MM.1S (cell line): ENCODE data around the gene PKDCC.
A peak's percentile ranks its signal among the peaks of the same experiment; 100 is the strongest.
"Not testable (repeated sequence)": the region's sequence is repeated elsewhere in the genome, so short reads cannot be mapped to it uniquely, and the experiment has no call there.

ENCODE experiments used
- DNase-seq: peaks from one replicate; pipeline ENCODE4 v3.0.0-alpha.2; 2015
- H2AFZ ChIP-seq: fragments of 300-600 bp; sonication (generic); 2 replicates; pipeline ENCODE4 v1.6.0; 2016; ENCODE audit warnings: antibody characterized with exemption, low read length
- H3F3A ChIP-seq: fragments of 300-600 bp; sonication (generic); 2 replicates; pipeline ENCODE4 v1.6.1; 2016; ENCODE audit warnings: mild to moderate bottlenecking, antibody characterized with exemption, low read length, moderate library complexity, mixed read lengths; ENCODE audit not compliant: insufficient read depth
- H3K27ac ChIP-seq: fragments of 300-600 bp; sonication (generic); 2 replicates; pipeline ENCODE4 v1.5.1; 2016; ENCODE audit warnings: mild to moderate bottlenecking, low read length
- H3K27me3 ChIP-seq: fragments of 300-600 bp; sonication (generic); replicated peaks from 2 replicates; pipeline ENCODE4 v1.6.0; 2016; ENCODE audit warnings: low read length; ENCODE audit not compliant: insufficient read depth
- H3K36me3 ChIP-seq: fragments of 300-600 bp; sonication (generic); replicated peaks from 2 replicates; pipeline ENCODE4 v1.6.1; 2016; ENCODE audit warnings: mild to moderate bottlenecking, low read length, mixed read lengths; ENCODE audit not compliant: insufficient read depth
- H3K4me1 ChIP-seq: fragments of 300-600 bp; sonication (generic); 2 replicates; pipeline ENCODE4 v1.6.1; 2016; ENCODE audit warnings: low read length, mixed read lengths
- H3K4me2 ChIP-seq: fragments of 300-600 bp; sonication (generic); 2 replicates; pipeline ENCODE4 v1.6.0; 2016; ENCODE audit warnings: low read depth, low read length
- H3K4me3 ChIP-seq: fragments of 300-600 bp; sonication (generic); 2 replicates; pipeline ENCODE4 v1.5.1; 2016; ENCODE audit warnings: low read length, mixed read lengths
- H3K79me2 ChIP-seq: fragments of 300-600 bp; sonication (generic); 2 replicates; pipeline ENCODE4 v1.6.1; 2016; ENCODE audit warnings: mixed run types, low read length, mixed read lengths
- H3K9ac ChIP-seq: fragments of 300-600 bp; sonication (generic); 2 replicates; pipeline ENCODE4 v1.6.1; 2016; ENCODE audit warnings: low read length, mixed read lengths
- H3K9me2 ChIP-seq: fragments of 300-600 bp; sonication (generic); replicated peaks from 2 replicates; pipeline ENCODE4 v1.6.1; 2016; ENCODE audit warnings: mild to moderate bottlenecking, low read length, mixed read lengths; ENCODE audit not compliant: insufficient read depth
- H3K9me3 ChIP-seq: fragments of 300-600 bp; sonication (generic); replicated peaks from 2 replicates; pipeline ENCODE4 v1.6.1; 2016; ENCODE audit warnings: mild to moderate bottlenecking, low read length, mixed read lengths; ENCODE audit not compliant: insufficient read depth
- H4K20me1 ChIP-seq: fragments of 300-600 bp; sonication (generic); 2 replicates; pipeline ENCODE4 v1.6.1; 2016; ENCODE audit warnings: mild to moderate bottlenecking, low read length, moderate library complexity, mixed read lengths; ENCODE audit not compliant: insufficient read depth
- EZH2 ChIP-seq: fragments of 300-600 bp; sonication (generic); optimal IDR thresholded peaks from 2 replicates; pipeline ENCODE3; 2017; ENCODE audit warnings: low read depth, mild to moderate bottlenecking, antibody characterized with exemption, low read length, mixed read lengths
- EZH2phosphoT487 ChIP-seq: fragments of 300-600 bp; sonication (generic); IDR thresholded peaks from 2 replicates; pipeline ENCODE4 v1.6.1; 2018; ENCODE audit warnings: antibody characterized with exemption, low read length
- TF ChIP-seq, protein P1 (sequence below): fragments of 300-600 bp; sonication (generic); IDR thresholded peaks from 2 replicates; pipeline ENCODE4 v1.5.1; 2016; ENCODE audit warnings: antibody characterized with exemption, low read length, mixed read lengths

The PKDCC gene

DNA sequence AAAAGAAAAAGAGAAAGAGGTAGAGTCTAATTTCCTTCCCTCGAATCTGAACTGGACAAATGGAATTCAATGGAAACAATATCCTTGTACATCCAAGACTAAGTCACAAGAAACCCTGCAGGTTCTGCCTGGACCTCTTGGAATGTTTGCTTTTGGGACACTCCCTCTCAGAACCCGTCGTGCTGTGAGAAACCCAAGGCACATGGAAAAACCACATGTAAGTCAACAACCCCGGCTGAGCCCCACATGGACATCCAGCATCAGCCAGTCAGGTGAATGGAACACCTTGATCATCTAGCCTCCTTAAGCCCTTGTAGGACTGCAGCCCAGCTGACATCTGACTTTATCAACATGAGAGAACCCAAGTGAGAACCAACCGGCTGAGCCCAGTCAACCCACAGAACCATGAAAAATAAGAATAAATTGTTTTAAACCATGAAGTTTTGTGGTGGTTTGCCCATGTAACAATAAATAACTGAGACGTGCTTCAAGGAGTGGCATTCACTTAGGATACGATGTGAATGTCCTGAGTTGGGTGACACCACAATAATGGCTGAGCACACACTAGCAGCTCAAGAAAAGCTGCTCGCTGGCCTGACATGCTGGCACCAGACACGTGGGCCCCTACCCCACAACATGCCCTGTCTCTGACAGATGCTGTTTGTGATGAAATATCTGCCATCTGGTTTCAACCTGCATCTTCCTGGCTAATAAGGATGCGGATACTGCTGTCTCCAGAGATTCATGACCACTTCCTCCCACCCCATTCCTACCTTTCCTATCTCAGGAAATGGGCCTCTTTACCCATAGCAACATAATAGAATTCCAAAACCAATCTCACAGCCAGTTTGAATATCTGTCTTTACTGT, 28.8 kb downstream of the PKDCC start:
- no peaks in the 10 kb centered on the region for H3K79me2 ChIP-seq
- TF ChIP-seq EZH2phosphoT487 = no peak
- no peak for TF ChIP-seq EZH2
- TF ChIP-seq, protein P1, sequence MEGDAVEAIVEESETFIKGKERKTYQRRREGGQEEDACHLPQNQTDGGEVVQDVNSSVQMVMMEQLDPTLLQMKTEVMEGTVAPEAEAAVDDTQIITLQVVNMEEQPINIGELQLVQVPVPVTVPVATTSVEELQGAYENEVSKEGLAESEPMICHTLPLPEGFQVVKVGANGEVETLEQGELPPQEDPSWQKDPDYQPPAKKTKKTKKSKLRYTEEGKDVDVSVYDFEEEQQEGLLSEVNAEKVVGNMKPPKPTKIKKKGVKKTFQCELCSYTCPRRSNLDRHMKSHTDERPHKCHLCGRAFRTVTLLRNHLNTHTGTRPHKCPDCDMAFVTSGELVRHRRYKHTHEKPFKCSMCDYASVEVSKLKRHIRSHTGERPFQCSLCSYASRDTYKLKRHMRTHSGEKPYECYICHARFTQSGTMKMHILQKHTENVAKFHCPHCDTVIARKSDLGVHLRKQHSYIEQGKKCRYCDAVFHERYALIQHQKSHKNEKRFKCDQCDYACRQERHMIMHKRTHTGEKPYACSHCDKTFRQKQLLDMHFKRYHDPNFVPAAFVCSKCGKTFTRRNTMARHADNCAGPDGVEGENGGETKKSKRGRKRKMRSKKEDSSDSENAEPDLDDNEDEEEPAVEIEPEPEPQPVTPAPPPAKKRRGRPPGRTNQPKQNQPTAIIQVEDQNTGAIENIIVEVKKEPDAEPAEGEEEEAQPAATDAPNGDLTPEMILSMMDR = no peak
- H3K36me3 ChIP-seq = no peaks in the 10 kb centered on the region
- H3K9me3 ChIP-seq = no peaks in the 10 kb centered on the region
- H2AFZ ChIP-seq = no peak overlapping the region
- H3F3A ChIP-seq = no peaks in the 10 kb centered on the region
- H3K4me1 ChIP-seq = no peaks in the 10 kb centered on the region
- H3K4me2 ChIP-seq = no peak overlapping the region
- no peaks in the 10 kb centered on the region for H3K27me3 ChIP-seq
- no peak overlapping the region for H3K27ac ChIP-seq
- no peaks in the 10 kb centered on the region for H3K9me2 ChIP-seq
- H3K9ac ChIP-seq = no peak overlapping the region
- no peaks in the 10 kb centered on the region for H4K20me1 ChIP-seq
- H3K4me3 ChIP-seq = no peak overlapping the region
- no peak for DNase-seq

DNA sequence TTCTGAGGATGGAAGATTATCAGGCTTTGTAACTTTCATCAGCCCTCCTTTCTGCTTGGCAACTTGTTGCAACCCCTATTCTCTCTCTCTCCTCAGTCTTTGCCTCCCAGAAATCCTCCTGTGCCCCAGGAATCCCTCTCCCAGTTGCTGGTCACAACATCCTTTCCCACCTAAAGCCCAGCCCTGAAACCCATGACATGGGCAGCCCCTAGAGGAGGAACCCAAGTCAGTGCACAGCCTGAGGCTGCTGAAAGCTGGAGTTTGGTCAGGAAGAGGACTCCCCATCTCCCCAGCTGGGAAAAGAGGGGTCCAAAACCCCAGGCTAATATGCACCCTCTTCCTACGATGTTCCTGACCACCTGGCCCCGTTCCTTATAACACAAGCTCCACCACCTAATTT, 29.5 kb downstream of the PKDCC start:
- no peak for TF ChIP-seq EZH2
- no peak for TF ChIP-seq EZH2phosphoT487
- TF ChIP-seq, protein P1 = 0 out of 2 replicates have a peak, but pooled peaks have one; percentile 4

DNA sequence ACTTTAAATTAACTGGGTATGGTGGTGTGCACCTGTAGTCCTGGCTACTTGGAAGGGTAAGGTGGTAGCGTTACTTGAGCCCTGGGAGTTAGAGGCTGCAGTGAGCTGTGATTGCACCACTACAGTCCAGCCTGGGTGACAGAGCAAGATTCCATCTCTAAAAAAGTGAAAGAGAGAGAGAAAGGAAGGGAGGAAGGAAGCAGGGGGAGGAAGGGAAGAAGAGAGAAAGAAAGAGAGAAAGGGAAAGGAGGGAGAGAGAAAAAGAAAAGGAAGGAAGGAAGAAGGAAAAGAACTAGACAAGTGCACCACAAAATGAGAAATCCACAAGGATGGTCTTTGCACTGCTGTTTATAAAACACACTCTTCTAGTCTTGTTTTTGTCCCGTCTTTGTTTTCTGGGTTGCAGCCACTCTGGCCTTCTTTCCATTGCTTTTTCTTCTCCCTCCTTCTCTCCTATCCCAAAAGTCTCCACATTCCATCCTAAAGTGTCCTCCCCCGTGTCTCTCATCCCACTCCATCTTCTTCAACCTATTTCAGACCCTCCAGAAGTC, 32.0 kb downstream of the PKDCC start:
- H3K27ac ChIP-seq = no peak overlapping the region
- DNase-seq = no peak
- no peaks in the 10 kb centered on the region for H3K27me3 ChIP-seq
- H3K9ac ChIP-seq = no peak overlapping the region
- H3K4me1 ChIP-seq = no peaks in the 10 kb centered on the region
- H3F3A ChIP-seq = no peaks in the 10 kb centered on the region
- H2AFZ ChIP-seq = no peak overlapping the region
- H4K20me1 ChIP-seq = no peaks in the 10 kb centered on the region
- H3K9me2 ChIP-seq = no peaks in the 10 kb centered on the region
- no peaks in the 10 kb centered on the region for H3K9me3 ChIP-seq
- no peak overlapping the region for H3K4me2 ChIP-seq
- H3K79me2 ChIP-seq = no peaks in the 10 kb centered on the region
- TF ChIP-seq, protein P1 = no peak
- TF ChIP-seq EZH2phosphoT487 (no peak), EZH2 (no peak)
- H3K36me3 ChIP-seq = no peaks in the 10 kb centered on the region
- H3K4me3 ChIP-seq = no peak overlapping the region

More for the DNA sequence above, 29.5 kb downstream of the PKDCC start:
- Histone ChIP-seq H3K9me2 (no peaks in the 10 kb centered on the region), H3K9ac (no peak overlapping the region), H3K4me2 (no peak overlapping the region), H3K36me3 (no peaks in the 10 kb centered on the region), H3K27me3 (no peaks in the 10 kb centered on the region), H2AFZ (no peak overlapping the region), H3K9me3 (no peaks in the 10 kb centered on the region), H3K4me3 (no peak overlapping the region), H3K4me1 (no peaks in the 10 kb centered on the region), H3K27ac (no peak overlapping the region), H3F3A (no peaks in the 10 kb centered on the region), H3K79me2 (no peaks in the 10 kb centered on the region), H4K20me1 (no peaks in the 10 kb centered on the region)
- no peak for DNase-seq

DNA sequence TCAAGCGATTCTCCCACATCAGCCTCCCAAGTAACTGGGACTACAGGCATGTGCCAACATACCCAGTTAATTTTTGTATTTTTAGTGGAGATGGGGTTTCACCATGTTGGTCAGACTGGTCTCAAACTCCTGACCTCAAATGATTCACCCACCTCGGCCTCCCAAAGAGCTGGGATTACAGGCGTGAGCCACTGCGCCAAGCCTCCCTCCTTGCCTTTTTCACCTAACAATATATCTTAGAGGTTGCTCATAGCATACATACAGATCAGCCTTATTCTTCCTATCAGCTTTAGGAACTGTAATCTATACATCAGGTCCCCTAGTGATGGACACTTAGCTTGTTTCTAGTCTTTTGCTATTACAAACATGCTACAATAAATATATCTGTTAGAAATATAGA, 33.3 kb downstream of the PKDCC start:
- H3K4me3 ChIP-seq, H4K20me1 ChIP-seq, H3K36me3 ChIP-seq, H2AFZ ChIP-seq, H3K4me2 ChIP-seq, H3K79me2 ChIP-seq, DNase-seq, H3K9me3 ChIP-seq, H3K4me1 ChIP-seq, H3K9me2 ChIP-seq, H3K9ac ChIP-seq, H3F3A ChIP-seq, H3K27ac ChIP-seq, H3K27me3 ChIP-seq: not testable (repeated sequence)
